GM12872 (cell line): ENCODE data around the gene TMEM175.

ENCODE experiments used
- CTCF ChIP-seq: IDR thresholded peaks from 3 replicates; pipeline ENCODE4 v1.5.1; 2011; ENCODE audit warnings: low read depth, mild to moderate bottlenecking, low read length, moderate library complexity; ENCODE audit not compliant: insufficient read depth

Gene TMEM175

GRCh38 chr4:988726-989721 lies 56.8 kb downstream of the TMEM175 start:
- TF ChIP-seq CTCF = no peak

- no peak for TF ChIP-seq CTCF
Observed at GRCh38 chr4:989722-990471, 57.6 kb downstream of the TMEM175 start.

- no peak for TF ChIP-seq CTCF
Observed at GRCh38 chr4:990746-991367, 58.6 kb downstream of the TMEM175 start.

- TF ChIP-seq CTCF = no peak
Observed at GRCh38 chr4:991451-992296, 59.4 kb downstream of the TMEM175 start.

GRCh38 chr4:992297-993110 lies 60.2 kb downstream of the TMEM175 start:
- TF ChIP-seq CTCF = no peak

GRCh38 chr4:993111-994029 lies 61.1 kb downstream of the TMEM175 start, which contains the start of gene SLC26A1:
TSS of gene SLC26A1 (minus strand) at chr4:993404. CDS start at chr4:991703, 1,701 bp downstream.
- TF ChIP-seq CTCF = no peak
